Parathyroid adenoma (tissue), 2 donors: Measurements from ENCODE around the gene RPL26.

ENCODE experiments used
- H2AFZ ChIP-seq: fragments of 300-600 bp; sonication (generic); one replicate; pipeline ENCODE4 v1.7.0; 2017; ENCODE audit warnings: antibody characterized with exemption, mild to moderate bottlenecking
- H3K27ac ChIP-seq: fragments of 300-600 bp; sonication (generic); one replicate; pipeline ENCODE4 v1.7.0; 2017
- H3K27me3 ChIP-seq: fragments of 300-600 bp; sonication (generic); one replicate; pipeline ENCODE4 v1.7.0; 2017; ENCODE audit warnings: low read length; ENCODE audit not compliant: control insufficient read depth, insufficient read depth
- H3K36me3 ChIP-seq: fragments of 300-600 bp; sonication (generic); one replicate; pipeline ENCODE4 v1.7.0; 2017; ENCODE audit warnings: low read length; ENCODE audit not compliant: control insufficient read depth, insufficient read depth
- H3K4me1 ChIP-seq: fragments of 300-600 bp; sonication (generic); one replicate; pipeline ENCODE4 v1.7.0; 2017; ENCODE audit warnings: control low read depth
- H3K4me2 ChIP-seq: fragments of 300-600 bp; sonication (generic); one replicate; pipeline ENCODE4 v1.7.0; 2017; ENCODE audit warnings: low read length
- H3K4me3 ChIP-seq: fragments of 300-600 bp; sonication (generic); one replicate; pipeline ENCODE4 v1.7.0; 2017; ENCODE audit warnings: low read depth, low read length
- H3K79me2 ChIP-seq: fragments of 300-600 bp; sonication (generic); one replicate; pipeline ENCODE4 v1.7.0; 2017; ENCODE audit warnings: control low read depth
- H3K9ac ChIP-seq: fragments of 300-600 bp; sonication (generic); one replicate; pipeline ENCODE4 v1.7.0; 2017; ENCODE audit warnings: mild to moderate bottlenecking
- H3K9me3 ChIP-seq: fragments of 300-600 bp; sonication (generic); one replicate; pipeline ENCODE4 v1.7.0; 2017; ENCODE audit warnings: low read length; ENCODE audit not compliant: control insufficient read depth
- CTCF ChIP-seq: fragments of 300-600 bp; sonication (generic); IDR thresholded peaks from one replicate; pipeline ENCODE4 v1.7.0; 2017; ENCODE audit warnings: antibody characterized with exemption, mild to moderate bottlenecking
- donor health status: primary hyperparathyroidism.

RPL26 gene

GRCh38 chr17:8369944-8370343 is 13.0 kb downstream of the RPL26 start:
- Histone ChIP-seq H3K9ac (no peak overlapping the region), H3K27me3 (no peaks in the 10 kb centered on the region), H3K36me3 (no peaks in the 10 kb centered on the region), H3K9me3 (no peaks in the 10 kb centered on the region), H2AFZ (no peak overlapping the region), H3K4me1 (peaks cover 6% of the 10 kb centered on the region), H3K27ac (no peak overlapping the region), H3K4me2 (no peak overlapping the region), H3K79me2 (peaks cover 1% of the 10 kb centered on the region), H3K4me3 (no peak overlapping the region)
- no peak for TF ChIP-seq CTCF

DNA sequence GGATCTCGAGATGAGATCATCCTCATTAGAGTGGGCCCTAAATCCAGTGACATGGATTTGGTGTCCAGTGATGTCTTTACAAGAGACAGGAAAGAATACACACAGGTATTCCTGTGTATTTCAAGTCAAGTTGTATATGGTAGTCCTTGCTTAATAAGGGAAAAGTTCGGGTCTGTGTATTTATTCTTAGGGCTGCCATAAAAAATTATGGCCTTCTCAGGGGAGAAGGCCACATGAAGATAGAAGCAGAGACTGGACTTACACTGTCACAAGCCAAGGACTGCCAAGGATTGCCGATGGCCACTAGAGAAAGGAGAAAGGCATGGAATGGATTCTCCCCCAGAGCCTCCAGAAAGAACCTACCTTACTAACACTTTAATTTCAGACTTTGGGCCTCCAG is 14.8 kb downstream of the RPL26 start:
- H2AFZ ChIP-seq, result no peak overlapping the region
- H3K27me3 ChIP-seq, result no peaks in the 10 kb centered on the region
- no peak overlapping the region for H3K27ac ChIP-seq
- no peaks in the 10 kb centered on the region for H3K36me3 ChIP-seq
- H3K4me1 ChIP-seq, result peaks cover 6% of the 10 kb centered on the region
- TF ChIP-seq CTCF, result no peak
- no peak overlapping the region for H3K4me2 ChIP-seq
- no peaks in the 10 kb centered on the region for H3K9me3 ChIP-seq
- no peaks in the 10 kb centered on the region for H3K79me2 ChIP-seq
- H3K4me3 ChIP-seq, result no peak overlapping the region
- no peak overlapping the region for H3K9ac ChIP-seq

DNA sequence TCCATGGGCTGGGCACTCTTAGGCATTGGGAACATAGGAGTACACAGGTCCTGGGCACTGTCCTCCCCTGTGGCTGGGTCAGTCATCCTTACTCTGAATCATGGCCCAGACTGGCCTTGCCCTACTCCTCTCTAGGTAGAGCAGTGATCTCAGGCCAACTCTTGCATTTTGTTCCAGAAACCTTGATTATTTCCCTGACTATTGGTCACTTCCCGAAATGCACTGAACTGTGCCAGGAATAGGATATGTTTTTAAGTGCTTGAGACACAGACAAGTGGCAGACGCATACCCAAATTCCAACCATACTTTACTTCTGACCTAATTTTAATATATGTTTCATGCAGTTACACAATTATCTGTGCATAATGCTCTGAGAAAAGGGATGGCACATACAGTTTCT is 16.8 kb downstream of the RPL26 start:
- no peaks in the 10 kb centered on the region for H3K79me2 ChIP-seq
- no peak overlapping the region for H3K27ac ChIP-seq
- no peak overlapping the region for H3K9ac ChIP-seq

GRCh38 chr17:8365143-8365542 is 17.9 kb downstream of the RPL26 start:
- TF ChIP-seq CTCF, result no peak
- H3K79me2 ChIP-seq, result no peaks in the 10 kb centered on the region
- H3K4me3 ChIP-seq, result no peak overlapping the region
- no peak overlapping the region for H3K27ac ChIP-seq
- no peaks in the 10 kb centered on the region for H3K9me3 ChIP-seq
- no peak overlapping the region for H3K4me2 ChIP-seq
- H3K9ac ChIP-seq, result no peak overlapping the region
- no peaks in the 10 kb centered on the region for H3K4me1 ChIP-seq
- no peaks in the 10 kb centered on the region for H3K36me3 ChIP-seq
- no peak overlapping the region for H2AFZ ChIP-seq
- no peaks in the 10 kb centered on the region for H3K27me3 ChIP-seq

More for the DNA sequence above, 16.8 kb downstream of the RPL26 start:
- no peaks in the 10 kb centered on the region for H3K27me3 ChIP-seq
- H3K36me3 ChIP-seq, result no peaks in the 10 kb centered on the region
- H3K4me1 ChIP-seq, result peaks cover 2% of the 10 kb centered on the region
- no peaks in the 10 kb centered on the region for H3K9me3 ChIP-seq
- H3K4me3 ChIP-seq, result no peak overlapping the region
- no peak for TF ChIP-seq CTCF
- no peak overlapping the region for H2AFZ ChIP-seq
- no peak overlapping the region for H3K4me2 ChIP-seq

DNA sequence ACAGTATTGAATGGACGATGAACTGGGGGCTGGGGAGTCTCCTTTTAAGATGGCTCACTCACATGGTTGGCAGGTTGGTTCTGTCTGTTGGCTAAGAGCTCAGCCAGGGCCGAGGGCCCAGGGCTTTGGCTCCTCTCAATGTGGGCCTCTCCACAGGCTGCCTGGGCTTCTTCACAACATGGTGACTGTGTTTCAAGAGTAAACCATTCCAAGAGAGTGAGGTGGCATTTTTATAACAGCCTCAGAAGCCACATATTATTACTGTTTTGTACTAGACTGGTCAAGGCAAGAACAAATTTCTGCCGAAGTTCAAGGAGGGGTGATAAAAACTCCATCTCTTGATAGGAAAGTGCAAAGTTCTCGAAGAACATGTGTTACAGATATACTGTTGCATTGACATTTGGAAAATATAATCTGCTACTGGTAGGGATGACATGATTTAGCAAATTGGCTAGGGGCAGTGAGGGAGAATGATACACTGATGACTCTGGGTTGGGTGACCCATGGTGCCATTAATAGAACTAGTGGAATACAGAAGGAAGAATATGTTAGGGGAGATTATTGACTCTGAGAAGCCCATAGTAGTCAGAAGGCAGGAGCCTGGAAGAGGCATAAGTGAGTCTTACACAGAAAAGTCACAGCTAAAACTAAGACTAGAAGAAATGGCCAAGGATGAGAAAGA is 20.2 kb downstream of the RPL26 start:
- no peak for TF ChIP-seq CTCF
- Histone ChIP-seq H3K79me2 (no peaks in the 10 kb centered on the region), H3K4me2 (no peak overlapping the region), H2AFZ (no peak overlapping the region), H3K9me3 (no peaks in the 10 kb centered on the region), H3K4me3 (no peak overlapping the region), H3K9ac (no peak overlapping the region), H3K4me1 (no peaks in the 10 kb centered on the region), H3K36me3 (no peaks in the 10 kb centered on the region), H3K27ac (no peak overlapping the region), H3K27me3 (no peaks in the 10 kb centered on the region)
